ENCODE measurements around the gene TLX2. TPM values are rescaled to one million over a fixed set of nuclear protein-coding genes. Genes with fewer than 3 reads are reported as not detected.

The TLX2 gene
- total and polyA plus RNA-seq, 2 of the 13 experiments (the other 11 are each of a cell fraction or from before 2014, with no cell fraction given): 0.05 to 0.20 TPM

- TF ChIP-seq, protein P1, sequence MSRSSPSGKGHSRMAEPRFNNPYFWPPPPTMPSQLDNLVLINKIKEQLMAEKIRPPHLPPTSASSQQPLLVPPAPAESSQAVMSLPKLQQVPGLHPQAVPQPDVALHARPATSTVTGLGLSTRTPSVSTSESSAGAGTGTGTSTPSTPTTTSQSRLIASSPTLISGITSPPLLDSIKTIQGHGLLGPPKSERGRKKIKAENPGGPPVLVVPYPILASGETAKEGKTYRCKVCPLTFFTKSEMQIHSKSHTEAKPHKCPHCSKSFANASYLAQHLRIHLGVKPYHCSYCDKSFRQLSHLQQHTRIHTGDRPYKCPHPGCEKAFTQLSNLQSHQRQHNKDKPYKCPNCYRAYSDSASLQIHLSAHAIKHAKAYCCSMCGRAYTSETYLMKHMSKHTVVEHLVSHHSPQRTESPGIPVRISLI (CRISPR knock-in tag; IDR thresholded peaks at IDR 0.05; ENCODE audit: borderline replicate concordance): no peak
- TF ChIP-seq ZNF619 (CRISPR knock-in tag; IDR thresholded peaks at IDR 0.05) (no peak), RFX5 (IDR thresholded peaks at IDR 0.05; ENCODE audit: low read depth, low read length) (no peak), DNMT1 (CRISPR knock-in tag; IDR thresholded peaks at IDR 0.05) (no peak), PATZ1 (CRISPR knock-in tag; IDR thresholded peaks at IDR 0.05) (peak; percentile 84), E2F1 (CRISPR knock-in tag; IDR thresholded peaks at IDR 0.05) (no peak), SALL2 (CRISPR knock-in tag; IDR thresholded peaks at IDR 0.05) (no peak), SKI (IDR thresholded peaks at IDR 0.05; ENCODE audit: partially characterized antibody) (no peak), CC2D1A (CRISPR knock-in tag; IDR thresholded peaks at IDR 0.05) (no peak), ZBTB20 (CRISPR knock-in tag; IDR thresholded peaks at IDR 0.05; ENCODE audit: borderline replicate concordance, low read depth) (0 out of 2 replicates have a peak, but pooled peaks have one; percentile 44), NCOR1 (IDR thresholded peaks at IDR 0.05; ENCODE audit: borderline replicate concordance, low read length) (no peak), SETDB1 (CRISPR knock-in tag; IDR thresholded peaks at IDR 0.05; ENCODE audit: borderline replicate concordance) (no peak), RXRA (CRISPR knock-in tag; IDR thresholded peaks at IDR 0.05) (no peak; the same call in 1 of the 2 replicates), ZC3H13 (CRISPR knock-in tag; IDR thresholded peaks at IDR 0.05) (no peak), ZNF124 (CRISPR knock-in tag; IDR thresholded peaks at IDR 0.05) (no peak), ZNF280D (CRISPR knock-in tag; IDR thresholded peaks at IDR 0.05) (0 out of 2 replicates have a peak, but pooled peaks have one; percentile 47), ZSCAN20 (CRISPR knock-in tag; IDR thresholded peaks at IDR 0.05; ENCODE audit: borderline replicate concordance) (no peak), ESRRA (CRISPR knock-in tag; IDR thresholded peaks at IDR 0.05; ENCODE audit: low read depth) (peak; percentile 58; the same call in 1 of the 2 replicates)
- TF ChIP-seq, protein P2, sequence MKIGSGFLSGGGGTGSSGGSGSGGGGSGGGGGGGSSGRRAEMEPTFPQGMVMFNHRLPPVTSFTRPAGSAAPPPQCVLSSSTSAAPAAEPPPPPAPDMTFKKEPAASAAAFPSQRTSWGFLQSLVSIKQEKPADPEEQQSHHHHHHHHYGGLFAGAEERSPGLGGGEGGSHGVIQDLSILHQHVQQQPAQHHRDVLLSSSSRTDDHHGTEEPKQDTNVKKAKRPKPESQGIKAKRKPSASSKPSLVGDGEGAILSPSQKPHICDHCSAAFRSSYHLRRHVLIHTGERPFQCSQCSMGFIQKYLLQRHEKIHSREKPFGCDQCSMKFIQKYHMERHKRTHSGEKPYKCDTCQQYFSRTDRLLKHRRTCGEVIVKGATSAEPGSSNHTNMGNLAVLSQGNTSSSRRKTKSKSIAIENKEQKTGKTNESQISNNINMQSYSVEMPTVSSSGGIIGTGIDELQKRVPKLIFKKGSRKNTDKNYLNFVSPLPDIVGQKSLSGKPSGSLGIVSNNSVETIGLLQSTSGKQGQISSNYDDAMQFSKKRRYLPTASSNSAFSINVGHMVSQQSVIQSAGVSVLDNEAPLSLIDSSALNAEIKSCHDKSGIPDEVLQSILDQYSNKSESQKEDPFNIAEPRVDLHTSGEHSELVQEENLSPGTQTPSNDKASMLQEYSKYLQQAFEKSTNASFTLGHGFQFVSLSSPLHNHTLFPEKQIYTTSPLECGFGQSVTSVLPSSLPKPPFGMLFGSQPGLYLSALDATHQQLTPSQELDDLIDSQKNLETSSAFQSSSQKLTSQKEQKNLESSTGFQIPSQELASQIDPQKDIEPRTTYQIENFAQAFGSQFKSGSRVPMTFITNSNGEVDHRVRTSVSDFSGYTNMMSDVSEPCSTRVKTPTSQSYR (CRISPR knock-in tag; IDR thresholded peaks at IDR 0.05; ENCODE audit: borderline replicate concordance): no peak
Observed at GRCh38 chr2:74499267-74499939, 14.8 kb upstream of the TLX2 start, which contains the start of gene LBX2 (continued).

All from HepG2 (cell line).